Stromal cell of bone marrow (primary cell): ENCODE data around the gene FKBP1A.
A peak's percentile ranks its signal among the peaks of the same experiment; 100 is the strongest.

Source experiments
- DNase-seq: peaks from one replicate; pipeline ENCODE4 v3.0.0-alpha.2; 2012; ENCODE audit warnings: low read depth

Gene FKBP1A

DNA sequence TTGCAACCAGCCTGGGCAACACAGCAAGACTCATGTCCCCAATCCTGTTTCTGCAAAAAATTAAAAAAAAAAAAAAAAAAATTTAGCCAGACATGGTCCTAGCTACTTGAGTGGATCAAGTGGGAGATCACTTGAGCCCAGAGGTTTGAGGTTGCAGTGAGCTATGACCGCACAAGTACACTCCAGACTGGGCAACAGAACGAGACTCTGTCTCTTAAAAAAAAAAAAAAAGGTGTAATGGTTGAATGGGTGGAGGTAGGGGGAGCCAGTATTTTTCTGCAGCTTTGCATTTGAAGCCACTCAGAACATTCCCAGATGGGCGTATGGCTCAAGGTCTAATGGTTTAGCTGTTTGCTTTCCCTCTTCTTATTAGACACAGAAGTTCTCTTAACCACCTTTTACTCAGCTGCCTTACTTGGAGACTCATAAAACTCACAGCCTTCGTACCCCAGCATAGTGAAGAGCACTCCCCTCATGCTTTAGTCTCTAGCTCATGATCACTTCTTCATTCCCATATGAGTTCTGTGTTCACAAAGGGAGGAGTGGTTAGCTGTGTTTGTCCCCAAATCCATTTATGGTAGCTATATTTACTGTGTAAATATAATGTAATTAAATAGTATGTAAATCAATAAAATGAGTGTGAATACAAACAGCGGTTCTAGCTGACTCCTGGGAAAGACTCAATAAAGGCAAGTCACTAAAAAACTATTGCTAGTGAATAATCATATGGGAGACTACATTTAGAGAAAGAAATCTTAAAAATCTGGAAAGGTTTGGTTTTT is 9.0 kb downstream of the FKBP1A start:
- DNase-seq, result no peak

DNA sequence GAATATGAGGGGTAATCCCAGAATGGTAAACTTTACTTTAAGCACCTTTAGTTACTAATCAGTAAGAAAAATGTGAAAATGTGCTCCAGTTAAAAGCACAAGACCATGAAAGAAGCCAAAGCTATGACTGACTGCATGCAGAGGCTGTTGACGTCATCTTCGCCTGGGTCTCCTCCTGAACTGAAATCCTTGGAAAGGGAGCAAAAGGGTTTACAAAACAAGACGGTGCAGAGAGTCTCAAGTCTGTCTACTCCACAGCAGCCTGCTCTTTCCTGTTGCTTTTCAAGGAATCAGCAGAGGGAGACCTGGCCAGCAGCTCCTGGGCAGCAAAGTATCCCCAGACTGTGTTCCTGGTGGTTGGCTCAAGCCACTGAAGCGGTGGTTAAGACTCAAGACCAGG is 10.2 kb downstream of the FKBP1A start:
- no peak for DNase-seq

DNA sequence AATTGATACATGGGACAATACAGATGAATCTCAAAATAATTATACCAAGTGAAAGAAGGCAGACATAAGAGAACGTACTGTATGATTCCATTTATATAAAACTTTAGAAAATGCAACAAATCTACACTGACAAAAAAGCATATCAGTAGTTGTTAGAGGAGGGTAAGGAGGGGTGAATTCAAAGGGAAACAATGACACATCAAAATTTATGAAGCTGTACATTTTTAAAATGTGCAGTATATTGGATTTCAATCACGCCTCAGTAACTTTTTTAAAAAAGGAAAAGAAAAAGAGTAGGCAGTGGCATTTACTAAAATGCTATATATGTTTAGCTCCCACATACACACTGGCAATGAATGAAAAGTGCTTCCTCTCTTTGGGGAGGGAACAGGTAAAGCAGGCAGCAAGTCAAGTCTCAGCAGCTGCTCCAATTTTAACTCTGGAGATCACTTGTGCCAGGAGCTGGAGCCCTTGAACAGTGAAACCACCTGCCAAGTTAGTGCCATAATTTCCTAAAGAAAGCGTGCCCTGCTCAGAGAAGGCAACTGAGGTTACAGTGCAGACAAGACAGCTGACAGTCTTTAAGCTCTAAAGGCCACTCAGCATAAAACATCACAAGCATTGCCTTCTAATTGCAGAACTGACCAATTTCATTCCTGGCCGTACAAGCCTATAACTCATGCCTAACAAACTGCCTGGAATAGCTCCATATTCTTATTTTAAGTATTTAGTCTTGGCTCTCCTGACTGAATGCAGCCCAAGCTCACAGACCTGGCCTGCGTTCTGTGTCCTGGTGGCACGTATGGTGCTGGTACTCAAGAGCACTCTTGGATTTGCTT is 10.9 kb downstream of the FKBP1A start:
- no peak for DNase-seq

DNA sequence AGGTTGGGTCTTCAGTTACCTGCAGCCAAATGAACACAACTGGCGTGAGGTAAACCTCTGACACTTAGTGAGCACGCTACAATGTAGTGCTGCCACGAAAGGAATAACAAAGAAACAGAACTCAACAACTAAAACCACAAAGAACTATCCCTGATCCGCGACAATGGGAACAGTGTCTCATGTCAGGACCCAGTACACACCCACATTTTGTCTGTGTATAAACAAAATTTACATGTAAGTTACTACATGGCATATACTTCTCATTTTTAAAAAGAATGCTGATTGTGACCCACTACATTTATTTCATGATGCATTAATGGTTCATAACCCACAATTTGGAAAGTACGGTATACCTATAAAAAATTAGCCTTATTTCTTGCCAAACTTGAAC is 14.1 kb downstream of the FKBP1A start:
- no peak for DNase-seq

DNA sequence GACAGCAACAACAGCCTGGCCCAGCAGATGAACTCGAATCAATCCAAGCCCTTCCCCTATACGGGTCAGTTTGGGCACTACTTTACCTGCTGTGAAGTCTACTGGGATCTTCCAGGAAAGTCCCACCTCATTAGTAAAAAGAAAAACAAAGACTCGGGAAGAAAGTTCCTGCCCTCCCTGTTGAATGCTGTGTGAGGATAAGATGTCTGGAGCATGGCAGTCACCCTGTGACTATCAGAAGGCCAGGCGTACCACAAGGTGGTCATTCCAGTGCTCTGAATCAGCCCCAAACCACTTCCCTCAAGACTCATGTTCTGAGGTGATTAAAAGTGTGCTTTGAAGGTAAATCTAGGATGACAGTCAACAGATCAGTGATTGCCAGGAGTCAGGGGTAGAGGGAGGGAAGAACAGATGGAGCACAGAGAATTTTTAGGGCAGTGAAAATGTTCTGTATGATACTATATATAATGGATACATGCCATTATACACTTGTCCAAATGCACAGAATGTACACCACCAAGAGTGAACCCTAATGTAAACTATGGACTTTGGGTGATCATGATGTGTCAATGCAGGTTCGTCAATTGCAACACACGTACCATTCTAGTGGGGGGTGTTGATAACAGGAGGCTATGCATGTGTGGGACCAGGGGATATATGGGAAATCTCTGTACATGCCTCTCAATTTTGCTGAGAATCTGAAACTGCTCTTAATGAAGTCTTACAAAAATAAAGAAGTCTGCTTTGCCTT is 14.7 kb downstream of the FKBP1A start:
- no peak for DNase-seq

DNA sequence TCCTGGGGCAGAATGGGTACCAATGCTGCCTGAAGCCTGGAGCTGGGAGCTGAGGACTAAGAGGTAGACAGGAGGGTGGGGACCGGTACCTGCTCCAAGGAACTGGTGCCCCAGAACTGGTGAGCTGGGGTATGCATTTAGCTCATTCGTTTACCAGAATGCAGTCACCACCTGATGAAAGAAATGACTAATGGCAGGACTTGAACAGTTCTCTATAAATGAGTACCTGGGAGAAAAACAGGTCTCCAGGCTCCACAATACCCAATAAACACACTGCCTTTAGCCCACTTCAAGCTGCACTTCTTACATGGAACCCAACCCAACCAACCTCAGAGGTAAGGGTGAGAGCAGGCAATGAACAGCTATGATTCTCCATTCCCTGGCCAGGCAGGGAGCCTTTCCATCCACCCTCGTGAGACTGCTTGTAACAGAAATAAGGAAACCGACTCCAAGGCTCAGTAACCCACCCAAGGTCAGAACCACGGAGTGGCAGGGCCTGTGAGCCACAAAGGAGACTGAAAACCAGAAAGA is 15.4 kb downstream of the FKBP1A start:
- no peak for DNase-seq

DNA sequence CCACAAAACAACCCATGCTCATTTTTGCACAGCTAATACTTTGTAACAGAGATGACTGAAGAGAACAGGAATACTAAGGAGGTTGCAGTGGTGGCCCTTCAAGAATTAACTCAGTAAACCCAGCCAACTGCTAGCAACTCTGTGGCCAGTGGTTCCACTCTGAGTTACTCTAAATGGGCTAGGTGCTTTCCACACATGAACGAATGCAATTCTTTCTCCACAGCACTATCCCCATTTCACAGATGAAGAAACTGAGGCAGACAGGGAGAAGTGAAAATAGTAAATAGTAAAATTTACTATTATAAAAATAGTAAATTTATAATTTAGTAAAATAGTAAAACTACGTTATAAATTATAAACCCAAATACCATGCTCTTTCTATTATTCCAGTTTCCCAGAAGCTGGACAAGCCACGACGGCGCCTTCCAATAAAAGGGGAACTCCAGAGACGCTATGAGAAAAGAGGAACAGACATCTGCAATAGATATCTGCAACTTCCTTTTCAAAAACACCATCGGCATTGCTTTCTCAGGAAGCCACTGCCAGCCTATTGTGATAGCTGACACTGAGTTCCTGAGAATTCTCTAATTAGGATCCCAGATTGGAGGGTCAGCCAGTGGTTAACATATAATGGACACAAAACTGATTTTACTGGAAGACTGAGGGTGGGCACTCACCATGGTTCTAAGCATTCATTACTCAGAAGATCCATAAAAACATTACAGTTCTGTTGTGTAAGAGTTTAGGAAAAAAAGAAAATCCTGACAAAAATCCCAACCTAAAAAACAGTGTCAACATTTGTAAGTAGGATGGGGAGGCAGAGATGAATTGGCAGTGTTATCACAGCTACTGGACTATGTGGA is 16.2 kb downstream of the FKBP1A start:
- DNase-seq, result no peak

DNA sequence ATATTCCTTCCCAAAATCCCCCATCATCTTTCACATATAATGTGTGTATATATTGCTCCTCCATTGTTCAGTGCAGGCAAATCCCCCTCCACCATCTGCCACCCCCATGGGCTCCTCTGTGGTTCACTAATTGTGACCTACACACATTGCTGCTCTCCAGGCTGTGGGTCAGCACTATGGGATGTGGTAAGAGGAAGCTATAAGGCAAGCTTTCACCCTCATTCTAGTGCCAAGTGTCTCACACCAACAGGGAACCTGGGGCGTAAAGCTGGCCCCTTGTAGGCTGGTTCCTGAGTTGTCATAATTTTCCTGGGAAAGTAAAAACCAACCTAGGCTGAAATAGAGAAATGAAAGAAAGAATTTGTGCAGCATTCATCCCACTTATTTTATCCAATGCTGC is 16.8 kb downstream of the FKBP1A start:
- DNase-seq, result no peak

DNA sequence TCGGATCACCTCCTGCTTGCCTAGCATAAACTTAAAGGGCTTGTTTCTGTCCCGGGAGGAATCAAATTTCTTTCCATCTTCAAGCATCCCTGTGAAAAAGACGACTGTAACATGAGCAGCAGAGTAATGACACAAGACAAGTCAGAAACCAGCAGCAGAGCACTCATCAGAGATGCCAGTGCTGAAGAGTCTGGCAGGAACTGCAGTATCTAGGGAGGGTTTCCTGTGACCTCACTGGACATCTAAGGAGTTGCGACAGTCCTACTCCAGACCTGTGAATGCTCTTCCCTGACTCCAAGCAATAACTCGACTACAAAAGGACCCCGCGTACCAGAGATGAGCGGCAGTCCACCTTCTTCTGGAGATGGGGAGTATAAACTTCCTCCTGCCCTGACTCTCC is 17.3 kb downstream of the FKBP1A start:
- DNase-seq, result peak; percentile 52

DNA sequence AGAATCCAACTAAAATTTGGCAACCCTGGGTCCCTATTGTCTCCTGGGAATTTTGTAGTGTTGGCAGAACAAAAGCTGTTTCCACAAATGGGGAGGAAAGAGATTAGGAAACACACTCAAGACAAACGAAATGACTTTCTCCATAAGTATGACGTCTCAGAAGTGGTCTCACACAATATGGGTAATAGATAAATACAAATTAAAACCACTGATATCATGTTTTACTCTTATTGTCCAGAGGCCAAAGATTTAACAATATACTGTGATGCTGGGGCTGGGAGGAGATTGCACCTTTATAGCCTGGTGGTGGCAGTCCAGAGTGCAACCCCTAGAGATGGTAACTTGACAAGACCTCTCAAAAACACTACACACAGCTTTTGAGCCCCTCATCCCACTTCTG is 18.6 kb downstream of the FKBP1A start:
- no peak for DNase-seq

DNA sequence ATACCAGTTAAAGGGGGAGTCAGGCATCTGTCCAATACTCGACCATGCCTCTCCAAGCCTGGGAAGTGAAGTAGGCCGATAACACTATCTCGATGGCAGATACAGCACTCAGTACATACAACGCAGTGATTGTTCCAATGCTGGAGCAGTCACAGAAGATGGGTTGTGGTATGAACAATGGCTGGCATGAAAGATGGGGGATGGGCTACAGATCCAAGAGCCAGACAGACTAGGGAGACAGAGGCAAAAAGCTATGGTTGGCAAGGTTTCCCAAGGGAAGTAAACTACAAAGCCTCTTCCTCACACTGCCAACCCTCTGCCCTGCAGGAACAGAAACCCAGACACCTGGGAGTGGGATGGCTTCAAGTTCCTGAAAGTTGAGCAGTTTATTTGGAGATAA is 19.2 kb downstream of the FKBP1A start:
- no peak for DNase-seq

DNA sequence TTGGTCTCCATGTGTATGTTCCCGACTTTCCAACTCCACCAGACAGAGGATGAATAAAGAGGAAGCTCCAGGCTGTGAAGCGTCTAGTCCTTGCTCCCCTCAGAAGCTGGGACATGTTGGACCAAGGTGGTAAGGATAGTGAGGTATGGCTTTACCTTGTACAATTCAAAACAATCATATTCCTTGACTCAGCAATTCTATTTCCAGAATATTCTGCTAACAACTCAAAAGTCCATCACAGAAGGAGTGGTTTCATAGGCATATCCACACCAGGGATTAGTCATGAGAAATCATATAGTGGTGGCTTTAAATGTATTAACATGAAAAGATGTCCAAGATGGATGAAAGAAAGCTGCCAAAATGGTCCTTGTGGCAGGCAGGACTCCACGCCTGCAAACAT is 19.8 kb downstream of the FKBP1A start:
- DNase-seq, result no peak

DNA sequence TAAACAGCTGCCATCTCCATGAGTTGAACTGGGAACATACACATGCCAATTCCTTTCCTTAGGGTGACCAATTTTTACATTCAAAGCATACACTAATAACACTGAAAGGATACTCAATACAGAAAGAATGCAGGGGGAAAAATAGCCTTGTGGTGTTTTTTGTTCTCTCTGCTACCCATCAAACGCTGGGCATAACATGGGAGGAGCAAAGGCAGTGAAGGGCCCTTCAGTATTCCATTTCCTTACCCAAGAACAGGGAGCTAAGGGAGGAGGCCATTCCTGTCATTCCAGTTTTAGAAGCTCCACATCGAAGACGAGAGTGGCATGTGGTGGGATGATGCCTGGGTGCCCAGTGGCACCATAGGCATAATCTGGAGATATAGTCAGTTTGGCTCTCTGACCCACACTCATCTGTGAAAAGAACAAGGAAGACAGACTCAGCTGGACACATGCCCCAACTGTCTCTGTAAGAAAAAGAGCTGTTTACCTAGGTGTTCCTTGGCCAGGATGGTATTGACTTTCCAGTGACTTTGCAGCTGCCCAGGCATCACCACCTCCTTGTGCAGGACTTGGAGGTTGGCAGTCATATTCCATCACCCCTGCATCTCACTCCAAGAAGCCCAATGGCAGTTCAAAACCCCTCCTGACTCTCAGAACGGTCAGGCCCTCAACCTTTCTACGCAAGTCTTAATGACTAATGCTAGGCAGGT is 20.9 kb downstream of the FKBP1A start:
- DNase-seq, result no peak

DNA sequence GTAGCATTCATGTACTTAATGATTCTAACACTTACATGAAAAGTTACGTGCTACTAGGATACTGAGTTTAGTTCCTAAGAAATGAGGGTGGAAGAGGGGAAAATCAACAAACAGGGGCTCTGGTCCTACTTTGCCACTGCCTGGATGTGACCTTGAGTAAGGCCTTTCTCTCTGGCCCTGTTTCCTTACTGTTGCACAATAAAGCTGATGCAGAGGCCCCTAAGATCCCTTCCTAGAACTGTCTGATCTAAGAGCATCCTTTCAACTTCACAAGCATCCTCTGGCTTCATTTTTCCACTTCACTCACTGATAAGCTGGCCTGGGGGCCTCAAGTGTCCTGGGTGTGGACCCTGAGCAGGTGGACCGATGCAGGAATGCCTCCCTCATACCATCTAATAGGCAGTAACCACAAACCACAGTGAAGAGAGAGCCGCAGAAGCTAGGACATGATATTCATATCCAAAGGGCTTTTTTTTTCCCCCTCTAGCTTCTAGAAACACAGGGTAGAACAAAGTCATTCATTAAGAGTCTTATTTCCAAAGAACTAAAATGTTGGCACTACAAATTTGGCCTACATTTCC is 21.6 kb downstream of the FKBP1A start:
- no peak for DNase-seq

DNA sequence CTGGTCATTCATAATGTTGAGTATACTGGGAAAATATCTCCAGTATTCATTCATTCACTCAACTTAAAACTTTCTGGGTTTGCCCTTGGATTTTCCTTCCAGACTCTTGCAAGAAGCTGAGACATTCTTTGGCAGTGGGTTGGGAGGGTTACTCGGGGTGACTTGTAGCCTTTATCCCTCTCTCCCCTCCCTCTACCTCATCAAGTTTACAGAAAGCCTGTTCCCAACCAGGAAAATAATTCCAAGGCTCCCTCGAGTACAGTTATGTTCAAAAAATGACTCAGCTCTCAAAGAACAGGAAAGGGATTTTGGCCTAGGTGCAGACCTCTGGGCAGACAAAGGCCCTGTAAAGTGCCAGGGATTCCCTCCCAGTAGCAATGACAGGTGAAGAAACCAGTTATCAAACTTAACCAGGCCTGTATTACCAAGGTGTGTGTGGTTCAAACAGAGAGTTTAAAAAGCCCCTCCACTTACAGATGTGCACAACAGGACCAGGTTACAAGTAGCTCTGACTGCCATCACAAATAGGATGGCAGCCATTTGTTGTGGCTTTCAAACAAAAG is 22.2 kb downstream of the FKBP1A start:
- peak; percentile 85 for DNase-seq

DNA sequence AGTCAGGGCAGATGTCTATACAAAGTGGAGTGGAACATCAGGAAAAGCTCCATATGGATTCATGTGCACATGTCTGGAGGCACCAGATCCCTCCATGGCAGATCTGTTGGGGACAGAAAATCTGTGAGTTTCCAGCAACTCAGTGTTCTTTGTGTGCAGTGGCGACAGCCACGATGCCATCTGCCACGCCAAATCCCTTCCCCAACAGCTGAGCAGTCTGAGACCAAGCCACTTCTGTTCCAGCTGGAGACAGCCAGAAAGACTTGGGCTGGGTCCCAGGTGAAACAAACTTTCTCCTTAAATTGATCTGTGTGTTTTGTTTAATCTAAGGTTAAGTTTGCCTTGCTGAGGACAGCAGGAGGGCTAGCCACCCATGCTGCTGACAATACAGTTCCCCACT is 22.9 kb downstream of the FKBP1A start:
- DNase-seq, result no peak

DNA sequence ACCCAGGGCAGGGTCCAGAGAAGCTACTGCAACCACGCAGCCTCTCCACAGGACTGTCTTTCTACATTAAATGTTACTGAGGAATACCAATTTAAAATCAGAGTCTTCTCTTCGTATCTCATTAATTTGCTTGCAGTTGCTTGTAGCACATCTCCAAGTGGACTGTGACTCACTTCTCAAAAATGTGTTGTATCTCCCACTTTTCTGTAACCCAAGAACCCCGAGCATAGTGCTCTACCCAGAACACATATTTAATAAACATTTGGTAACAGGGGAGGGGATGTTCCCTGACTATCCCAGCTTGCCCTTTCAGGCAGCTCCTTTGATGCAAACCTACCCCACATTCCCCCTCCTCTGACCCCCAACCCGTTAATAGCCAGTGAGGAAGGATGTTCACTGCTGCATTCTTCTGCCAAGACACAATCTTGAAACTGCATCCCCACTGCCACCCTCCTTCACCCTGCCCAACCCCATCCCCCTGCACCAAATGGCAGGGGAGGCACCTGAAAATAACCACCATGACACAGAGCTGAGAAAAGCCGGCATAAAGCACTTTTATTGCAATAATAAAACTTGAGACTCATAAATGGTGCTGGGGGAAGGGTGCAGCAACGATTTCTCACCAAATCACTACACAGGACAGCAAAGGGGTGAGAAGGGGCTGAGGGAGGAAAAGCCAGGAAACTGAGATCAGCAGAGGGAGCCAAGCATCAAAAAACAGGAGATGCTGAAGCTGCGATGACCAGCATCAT is 24.2 kb downstream of the FKBP1A start:
- no peak for DNase-seq

DNA sequence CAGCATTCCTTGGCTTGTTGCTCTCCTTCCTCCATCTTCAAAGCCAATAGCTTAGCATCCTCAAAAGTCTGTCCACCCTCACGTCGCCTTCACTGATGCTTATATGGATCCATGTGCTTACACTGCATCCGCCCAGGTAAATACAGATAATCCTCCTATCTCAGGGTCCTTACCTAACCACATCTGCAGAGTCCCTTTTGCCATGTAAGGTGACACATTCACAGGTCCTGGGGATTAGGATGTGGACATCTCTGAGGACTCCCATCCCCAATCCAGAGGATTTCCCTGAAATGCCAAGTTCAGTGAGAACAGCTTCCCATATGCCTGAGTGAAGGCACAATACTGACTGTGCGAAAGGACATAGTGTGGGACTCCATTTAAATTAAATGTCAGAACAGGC is 25.4 kb downstream of the FKBP1A start:
- no peak for DNase-seq

DNA sequence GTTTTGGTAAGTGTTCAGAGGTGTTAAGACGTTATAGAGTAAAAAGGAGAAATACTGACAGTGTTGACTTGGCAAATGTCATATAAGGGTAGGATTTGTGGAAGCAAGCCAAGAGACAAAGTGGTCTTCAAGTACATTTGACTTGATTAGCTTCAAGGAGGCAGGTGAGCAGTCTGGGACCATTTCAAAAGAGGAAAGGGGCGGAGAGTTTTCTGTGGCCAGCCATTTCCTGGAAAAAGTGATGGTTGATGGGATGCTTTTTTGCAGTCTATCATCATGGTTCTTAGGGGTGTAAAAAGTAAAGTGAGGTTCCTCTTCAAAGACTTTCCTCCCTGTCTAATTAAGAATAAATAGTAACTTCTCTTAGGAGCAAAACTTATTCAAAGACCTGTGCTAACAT is 28.7 kb downstream of the FKBP1A start:
- no peak for DNase-seq

DNA sequence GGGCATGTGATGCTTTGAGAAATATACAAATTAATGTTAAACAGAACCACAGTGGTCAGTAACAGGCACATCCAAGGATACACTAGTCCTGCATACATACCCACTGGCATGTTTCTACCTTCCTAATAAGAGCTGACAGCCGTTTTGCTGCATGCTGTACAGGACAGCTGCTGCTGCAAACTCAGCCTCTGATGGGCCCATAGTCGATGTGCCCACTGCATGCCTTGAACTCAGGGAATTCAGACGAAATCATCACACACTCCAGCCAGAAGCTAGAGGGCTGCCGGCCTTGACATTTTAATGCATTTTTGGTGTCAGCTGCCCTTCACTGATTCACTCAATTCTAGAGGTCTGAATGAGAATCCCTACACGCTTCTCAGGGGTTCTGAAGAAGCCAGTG is 29.3 kb downstream of the FKBP1A start:
- no peak for DNase-seq
